ENCODE measurements around the gene IFT57.

DNA sequence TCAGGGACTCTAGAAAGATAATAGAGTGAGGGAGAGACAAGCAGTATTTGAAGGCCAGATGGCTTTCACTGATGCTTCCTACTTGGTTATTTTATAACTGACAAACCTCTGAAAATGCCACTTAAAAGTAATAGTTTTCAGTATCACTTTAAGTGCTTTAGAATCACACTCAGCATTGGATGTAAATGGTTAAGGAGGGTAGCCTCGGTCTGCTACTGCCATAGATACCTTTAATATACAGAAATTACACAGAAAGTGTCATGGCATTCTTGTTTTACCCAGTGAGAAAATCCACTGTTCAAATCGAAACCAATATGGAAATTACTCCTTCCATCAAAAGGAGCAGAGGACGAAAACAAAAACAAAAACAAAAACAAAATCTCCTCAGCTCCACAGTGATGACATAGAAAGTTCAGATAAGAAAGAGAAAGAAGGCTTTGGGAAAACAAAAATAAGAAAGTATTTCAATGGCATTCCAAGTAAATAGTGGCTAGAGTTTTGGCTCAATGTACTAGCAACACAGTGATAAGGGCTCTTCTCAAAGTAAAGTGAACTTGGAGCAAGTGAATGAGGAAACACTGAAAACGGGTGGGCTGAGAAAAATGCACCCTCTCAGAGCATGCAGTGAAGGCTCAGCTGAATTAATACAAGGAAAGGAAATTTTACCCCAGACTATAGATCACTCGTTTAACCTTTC lies 88.2 kb downstream of the IFT57 start:
- TF ChIP-seq, protein P1, sequence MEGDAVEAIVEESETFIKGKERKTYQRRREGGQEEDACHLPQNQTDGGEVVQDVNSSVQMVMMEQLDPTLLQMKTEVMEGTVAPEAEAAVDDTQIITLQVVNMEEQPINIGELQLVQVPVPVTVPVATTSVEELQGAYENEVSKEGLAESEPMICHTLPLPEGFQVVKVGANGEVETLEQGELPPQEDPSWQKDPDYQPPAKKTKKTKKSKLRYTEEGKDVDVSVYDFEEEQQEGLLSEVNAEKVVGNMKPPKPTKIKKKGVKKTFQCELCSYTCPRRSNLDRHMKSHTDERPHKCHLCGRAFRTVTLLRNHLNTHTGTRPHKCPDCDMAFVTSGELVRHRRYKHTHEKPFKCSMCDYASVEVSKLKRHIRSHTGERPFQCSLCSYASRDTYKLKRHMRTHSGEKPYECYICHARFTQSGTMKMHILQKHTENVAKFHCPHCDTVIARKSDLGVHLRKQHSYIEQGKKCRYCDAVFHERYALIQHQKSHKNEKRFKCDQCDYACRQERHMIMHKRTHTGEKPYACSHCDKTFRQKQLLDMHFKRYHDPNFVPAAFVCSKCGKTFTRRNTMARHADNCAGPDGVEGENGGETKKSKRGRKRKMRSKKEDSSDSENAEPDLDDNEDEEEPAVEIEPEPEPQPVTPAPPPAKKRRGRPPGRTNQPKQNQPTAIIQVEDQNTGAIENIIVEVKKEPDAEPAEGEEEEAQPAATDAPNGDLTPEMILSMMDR (IDR thresholded peaks at IDR 0.05) = no peak
- TF ChIP-seq ZFX (IDR thresholded peaks at IDR 0.05; ENCODE audit: borderline replicate concordance) = no peak

Data from 22Rv1 (cell line).